Left lung (tissue), 14 donors: Measurements from ENCODE around the gene ALCAM. TPM values are rescaled to one million over a fixed set of nuclear protein-coding genes. Genes with fewer than 3 reads are reported as not detected.
A peak's percentile ranks its signal among the peaks of the same experiment; 100 is the strongest.

Experiments used
- ATAC-seq: fragments of 200-7000 bp; cut with Tn5 transposase; one replicate; pipeline ENCODE4 v1.9.1; 2020; ENCODE audit warnings: moderate library complexity
- DNase-seq, 4 donors: peaks; one replicate each; pipeline ENCODE4 v3.0.0-alpha.2; 2013 to 2020
- H3K27ac ChIP-seq, 2 donors: fragments of 200-600 bp; sonication (generic) in 1 of 2; one replicate each; pipeline versions ENCODE4 v1.5.0 to v1.8.0; 2020 to 2021
- H3K27me3 ChIP-seq, 2 donors: fragments of 200-600 bp; sonication (generic) in 1 of 2; one replicate each; pipeline versions ENCODE4 v1.5.0 to v1.8.0; 2020 to 2021
- H3K36me3 ChIP-seq, 2 donors: fragments of 200-600 bp; sonication (generic) in 1 of 2; one replicate each; pipeline versions ENCODE4 v1.5.0 to v1.8.0; 2020 to 2021
- H3K4me1 ChIP-seq, 2 donors: fragments of 200-600 bp; one replicate each; pipeline ENCODE4 v1.8.0; 2021
- H3K4me3 ChIP-seq, 2 donors: fragments of 200-600 bp; sonication (generic) in 1 of 2; one replicate each; pipeline versions ENCODE4 v1.5.0 to v1.8.0; 2020 to 2021; ENCODE audit warnings: mild to moderate bottlenecking in 1 of 2
- H3K9me3 ChIP-seq, 2 donors: fragments of 200-600 bp; sonication (generic) in 1 of 2; one replicate each; pipeline versions ENCODE4 v1.5.0 to v1.8.0; 2020 to 2021
- CTCF ChIP-seq, 2 donors: fragments of 200-600 bp; sonication (generic) in 1 of 2; IDR thresholded peaks; one replicate each; pipeline versions ENCODE4 v1.5.0 to v1.8.0; 2021; ENCODE audit warnings: antibody characterized with exemption in 2 of 2
- intact Hi-C, 2 donors: fragments of 100-400 bp; cut with DNase I; formaldehyde crosslinking; loops; one replicate each; pipeline versions ENCODE4 v1.11.2 to v1.14.2; 2022
- long read RNA-seq, 12 donors: library from polyadenylated mRNA in 2 of 12; unstranded in 2 of 12; transcript quantifications; one replicate each; pipeline ENCODE4 v2.0.0 and lab custom pipeline, GENCODE V29; 2019 to 2026
- polyA plus RNA-seq, 6 donors: library from polyadenylated mRNA; unstranded; fragments of 120-200 nt; gene quantifications; one replicate each; pipeline ENCODE4 v1.2.1, GENCODE V29; 2013; ENCODE audit not compliant: insufficient read length in 6 of 6
- total RNA-seq, 2 donors: library from RNA; stranded (reverse); fragmentation: NEBNext Ultra II Directional; extraction: Animal tissue kit (Norgen Biotek cat#: 25700); gene quantifications; one replicate each; pipeline ENCODE4 v1.2.1, GENCODE V29; 2021
- donor health status: DM: no; HTN: yes; CAD: no.
- donor health status: DM: no; HTN: no; CAD: no.

The ALCAM gene
- total RNA-seq (100 to 1,000 TPM; 137 to 170 TPM), polyA plus RNA-seq (100 to 1,000 TPM in 5 of 6 donors, 10 to 100 TPM in 1; 84.2 to 137 (median 121) TPM)
- long read RNA-seq, donor 1, full-length matches to known transcripts = 15 of 45 reads
- long read RNA-seq, donor 1, partial matches to known transcripts = 30 of 45 reads
- long read RNA-seq, donor 1, other reads (novel, unspliced or antisense) = 0 of 45 reads
- long read RNA-seq, donor 2, full-length matches to known transcripts = 9 of 21 reads
- long read RNA-seq, donor 2, partial matches to known transcripts = 12 of 21 reads
- long read RNA-seq, donor 2, other reads (novel, unspliced or antisense) = 0 of 21 reads
- long read RNA-seq, donor 3, full-length matches to known transcripts = 11 of 11 reads
- long read RNA-seq, donor 3, partial matches to known transcripts = 0 of 11 reads
- long read RNA-seq, donor 3, other reads (novel, unspliced or antisense) = 0 of 11 reads
- long read RNA-seq, donor 4, partial matches to known transcripts = 12 of 20 reads
- long read RNA-seq, donor 4, other reads (novel, unspliced or antisense) = 6 of 20 reads
- long read RNA-seq, donor 5, full-length matches to known transcripts = 16 of 31 reads
- long read RNA-seq, donor 5, partial matches to known transcripts = 15 of 31 reads
- long read RNA-seq, donor 5, other reads (novel, unspliced or antisense) = 0 of 31 reads
- long read RNA-seq, donor 6, full-length matches to known transcripts = 12 of 12 reads
- long read RNA-seq, donor 6, partial matches to known transcripts = 0 of 12 reads
- long read RNA-seq, donor 6, other reads (novel, unspliced or antisense) = 0 of 12 reads
- long read RNA-seq, donor 7, full-length matches to known transcripts = 9 of 9 reads
- long read RNA-seq, donor 7, partial matches to known transcripts = 0 of 9 reads
- long read RNA-seq, donor 7, other reads (novel, unspliced or antisense) = 0 of 9 reads
- long read RNA-seq, donor 8, full-length matches to known transcripts = 7 of 7 reads
- long read RNA-seq, donor 8, partial matches to known transcripts = 0 of 7 reads
- long read RNA-seq, donor 8, other reads (novel, unspliced or antisense) = 0 of 7 reads
- long read RNA-seq, donor 9 = 0 reads
- long read RNA-seq, donor 10, partial matches to known transcripts = 3 of 6 reads
- long read RNA-seq, donor 10, other reads (novel, unspliced or antisense) = 3 of 6 reads
- long read RNA-seq, donor 11, full-length matches to known transcripts = 21 of 45 reads
- long read RNA-seq, donor 11, partial matches to known transcripts = 24 of 45 reads
- long read RNA-seq, donor 11, other reads (novel, unspliced or antisense) = 0 of 45 reads
- long read RNA-seq, donor 12, full-length matches to known transcripts = 13 of 25 reads
- long read RNA-seq, donor 12, partial matches to known transcripts = 12 of 25 reads
- long read RNA-seq, donor 12, other reads (novel, unspliced or antisense) = 0 of 25 reads

- H3K36me3 ChIP-seq = no peaks in the 10 kb centered on the region
- H3K4me3 ChIP-seq = peak within 1 kb of the TSS; percentile 64 to 68
- ATAC-seq = peak; percentile 85
- no peaks in the 10 kb centered on the region for H3K9me3 ChIP-seq
- TF ChIP-seq CTCF (IDR thresholded peaks at IDR 0.05) = peak; percentile 16 to 35
- H3K27ac ChIP-seq = peak within 1 kb of the TSS; percentile 90 to 92
- H3K27me3 ChIP-seq = peaks cover 0 to 20% of the 10 kb centered on the region in 2 donors
- H3K4me1 ChIP-seq = peaks cover 0 to 42% of the 10 kb centered on the region in 2 donors
- DNase-seq = peak; percentile 89 to 99 (median 97)
- intact Hi-C loops = loop anchor here in 1 of 2 donors (5.0 kb wide), 1 partner anchor 739 kb away; no protein-coding TSS in a partner anchor
These were observed at the start of gene ALCAM for GRCh38 chr3:105366326-105367062. Gene ALCAM (plus strand): TSS chr3:105366909.

- peak overlapping the region in 1 of 2 donors; percentile 7 for H3K27ac ChIP-seq
- intact Hi-C loops = no loop called here
- ATAC-seq = peak; percentile 25
These were observed 48.9 kb upstream of the ALCAM start for GRCh38 chr3:105317841-105318240.

GRCh38 chr3:105322570-105323273, 44.0 kb upstream of the ALCAM start:
- Histone ChIP-seq H3K27me3 (no peaks in the 10 kb centered on the region), H3K4me3 (no peak overlapping the region), H3K27ac (no peak overlapping the region), H3K4me1 (no peaks in the 10 kb centered on the region), H3K9me3 (no peaks in the 10 kb centered on the region), H3K36me3 (no peaks in the 10 kb centered on the region)
- ATAC-seq (no peak), DNase-seq (no peak)
- TF ChIP-seq CTCF (IDR thresholded peaks at IDR 0.05) = no peak
- intact Hi-C loops = no loop called here

More at GRCh38 chr3:105317841-105318240, 48.9 kb upstream of the ALCAM start:
- Histone ChIP-seq H3K4me3 (no peak overlapping the region), H3K36me3 (no peaks in the 10 kb centered on the region), H3K27me3 (no peaks in the 10 kb centered on the region), H3K4me1 (no peaks in the 10 kb centered on the region), H3K9me3 (no peaks in the 10 kb centered on the region)
- TF ChIP-seq CTCF (IDR thresholded peaks at IDR 0.05) = no peak
- no peak for DNase-seq

- no peak for ATAC-seq
- Histone ChIP-seq H3K27ac (no peak overlapping the region), H3K4me3 (no peak overlapping the region), H3K36me3 (no peaks in the 10 kb centered on the region), H3K9me3 (no peaks in the 10 kb centered on the region), H3K4me1 (no peaks in the 10 kb centered on the region), H3K27me3 (no peaks in the 10 kb centered on the region)
- DNase-seq = no peak
- no peak for TF ChIP-seq CTCF (IDR thresholded peaks at IDR 0.05)
- intact Hi-C loops = no loop called here
These were observed 43.5 kb upstream of the ALCAM start for GRCh38 chr3:105323274-105323599.
